ENCODE measurements around the gene SMC5. TPM values are rescaled to one million over a fixed set of nuclear protein-coding genes. Genes with fewer than 3 reads are reported as not detected.

The SMC5 gene
- total RNA-seq, 4 donors from 2014 or later: 33.1 to 49.4 (median 39.2) TPM

DNA sequence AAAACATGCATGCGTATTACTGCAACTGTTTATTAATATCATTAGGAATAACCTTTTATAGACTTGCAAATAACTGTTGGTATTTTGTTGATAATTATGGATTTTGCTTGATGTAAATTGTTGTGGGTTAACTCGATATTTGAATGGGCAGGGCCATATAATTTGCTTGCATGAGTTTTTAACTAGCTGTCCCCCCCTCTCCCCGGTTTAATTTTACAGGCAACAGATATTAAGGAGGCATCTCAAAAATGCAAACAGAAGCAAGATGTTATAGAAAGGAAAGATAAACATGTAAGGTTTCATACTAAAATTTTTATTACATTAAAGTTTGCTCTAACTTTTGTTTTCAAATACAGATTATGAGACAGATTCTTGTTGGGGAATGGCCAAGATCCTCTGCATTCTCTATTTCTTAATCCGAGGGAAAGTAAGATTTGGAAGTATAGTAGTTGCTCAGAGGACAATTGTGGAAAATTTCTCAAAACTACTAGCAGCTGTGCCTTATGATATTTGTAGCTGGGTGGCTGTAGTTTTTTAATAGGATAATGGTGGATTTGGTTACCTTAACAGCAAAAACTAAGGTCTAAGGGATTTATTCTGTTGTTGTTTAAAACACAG, 27.3 kb downstream of the SMC5 start:
- Histone ChIP-seq H3K4me3 (replicated peaks in 1 of 3) (no peak overlapping the region), H3K9me3 (no peaks in the 10 kb centered on the region), H3K4me1 (no peaks in the 10 kb centered on the region), H3K27ac (no peak overlapping the region), H3K27me3 (no peaks in the 10 kb centered on the region), H3K36me3 (peaks cover 12 to 16% of the 10 kb centered on the region in 2 donors)
- no peak for DNase-seq
- TF ChIP-seq POLR2A (IDR thresholded peaks at IDR 0.05): no peak
- TF ChIP-seq, protein P1, sequence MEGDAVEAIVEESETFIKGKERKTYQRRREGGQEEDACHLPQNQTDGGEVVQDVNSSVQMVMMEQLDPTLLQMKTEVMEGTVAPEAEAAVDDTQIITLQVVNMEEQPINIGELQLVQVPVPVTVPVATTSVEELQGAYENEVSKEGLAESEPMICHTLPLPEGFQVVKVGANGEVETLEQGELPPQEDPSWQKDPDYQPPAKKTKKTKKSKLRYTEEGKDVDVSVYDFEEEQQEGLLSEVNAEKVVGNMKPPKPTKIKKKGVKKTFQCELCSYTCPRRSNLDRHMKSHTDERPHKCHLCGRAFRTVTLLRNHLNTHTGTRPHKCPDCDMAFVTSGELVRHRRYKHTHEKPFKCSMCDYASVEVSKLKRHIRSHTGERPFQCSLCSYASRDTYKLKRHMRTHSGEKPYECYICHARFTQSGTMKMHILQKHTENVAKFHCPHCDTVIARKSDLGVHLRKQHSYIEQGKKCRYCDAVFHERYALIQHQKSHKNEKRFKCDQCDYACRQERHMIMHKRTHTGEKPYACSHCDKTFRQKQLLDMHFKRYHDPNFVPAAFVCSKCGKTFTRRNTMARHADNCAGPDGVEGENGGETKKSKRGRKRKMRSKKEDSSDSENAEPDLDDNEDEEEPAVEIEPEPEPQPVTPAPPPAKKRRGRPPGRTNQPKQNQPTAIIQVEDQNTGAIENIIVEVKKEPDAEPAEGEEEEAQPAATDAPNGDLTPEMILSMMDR (IDR thresholded peaks at IDR 0.05): no peak
- 92 to 93% methylated on average over 4 of the region's 4 CpGs for WGBS, 2 donors
- intact Hi-C loops (cut with DNase I): no loop called here

DNA sequence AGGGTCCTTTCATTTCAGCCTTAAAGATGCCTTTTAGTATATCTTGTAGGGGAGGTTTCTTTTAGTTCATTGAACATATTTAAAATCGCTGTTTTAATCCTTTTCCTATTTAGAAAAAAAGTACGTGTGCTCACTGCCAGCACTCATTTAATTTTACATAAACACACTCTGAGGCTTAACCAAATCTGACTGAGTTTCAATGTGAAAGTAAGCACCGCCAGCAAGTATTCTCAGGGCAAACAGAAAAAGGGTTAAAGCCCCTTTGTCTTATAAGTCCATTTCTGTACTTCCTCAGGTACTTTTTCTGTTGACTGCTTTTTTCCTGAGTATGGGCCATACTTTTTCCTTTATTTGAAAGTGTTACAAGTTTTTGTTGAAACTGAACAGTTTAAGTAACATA, 31.8 kb downstream of the SMC5 start:
- WGBS, 2 donors: 98% methylated on average over 3 of the region's 3 CpGs
- Histone ChIP-seq H3K4me3 (replicated peaks in 1 of 3) (no peak overlapping the region), H3K9me3 (no peaks in the 10 kb centered on the region), H3K36me3 (peaks cover 6% of the 10 kb centered on the region in 2 donors), H3K27me3 (no peaks in the 10 kb centered on the region), H3K27ac (no peak overlapping the region), H3K4me1 (no peaks in the 10 kb centered on the region)
- no peak for DNase-seq
- TF ChIP-seq POLR2A (IDR thresholded peaks at IDR 0.05): no peak
- TF ChIP-seq, protein P1 (IDR thresholded peaks at IDR 0.05): no peak
- intact Hi-C loops (cut with DNase I): no loop called here

DNA sequence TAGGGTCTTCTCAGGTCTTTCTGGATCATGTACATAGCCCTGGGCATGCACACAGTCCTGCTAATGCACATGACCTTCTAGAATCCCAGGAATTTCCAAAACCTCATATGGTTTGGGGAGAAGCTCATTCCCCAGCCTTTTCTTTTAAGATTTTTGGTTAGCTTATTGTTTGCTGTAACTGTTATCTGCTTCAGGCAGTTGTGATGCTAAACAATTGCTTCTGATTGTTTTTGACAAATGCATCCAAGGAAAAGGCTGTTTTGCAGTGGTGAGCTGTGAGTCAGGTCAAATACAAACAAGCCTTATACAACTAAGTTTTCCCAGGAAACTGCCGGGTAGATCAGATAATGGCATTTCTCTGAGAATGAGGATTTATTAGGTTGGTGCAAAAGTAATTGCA, 32.7 kb downstream of the SMC5 start:
- no peaks in the 10 kb centered on the region for H3K4me1 ChIP-seq
- TF ChIP-seq, protein P1 (IDR thresholded peaks at IDR 0.05): no peak
- TF ChIP-seq POLR2A (IDR thresholded peaks at IDR 0.05): no peak
- peaks cover 6% of the 10 kb centered on the region in 2 donors for H3K36me3 ChIP-seq
- no peak for DNase-seq
- intact Hi-C loops (cut with DNase I): no loop called here
- H3K27ac ChIP-seq: no peak overlapping the region
- no peaks in the 10 kb centered on the region for H3K27me3 ChIP-seq
- 94 to 97% methylated on average over 1 of the region's 1 CpG for WGBS, 2 donors
- no peaks in the 10 kb centered on the region for H3K9me3 ChIP-seq
- no peak overlapping the region for H3K4me3 ChIP-seq (replicated peaks in 1 of 3)

DNA sequence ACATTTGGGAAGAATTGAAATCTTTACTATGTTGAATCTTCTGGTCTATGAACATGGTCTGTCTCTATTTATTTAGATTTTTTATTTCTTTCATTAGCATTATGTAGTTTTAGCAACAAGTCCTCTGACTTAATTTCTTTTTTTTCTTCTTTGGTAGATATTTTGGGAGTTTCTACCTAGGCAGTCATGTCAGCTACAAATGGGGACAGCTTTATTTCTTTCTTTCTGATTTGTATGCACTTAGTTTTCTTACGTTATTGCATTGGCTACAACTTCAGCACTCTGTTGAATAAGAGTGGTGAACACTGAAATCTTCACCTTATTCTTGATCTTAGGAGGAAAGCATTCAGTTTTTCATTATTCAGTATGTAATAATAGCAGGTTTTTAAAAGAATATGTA, 33.5 kb downstream of the SMC5 start:
- Histone ChIP-seq H3K36me3 (peaks cover 0 to 6% of the 10 kb centered on the region in 2 donors), H3K4me1 (no peaks in the 10 kb centered on the region), H3K27me3 (no peaks in the 10 kb centered on the region), H3K4me3 (replicated peaks in 1 of 3) (no peak overlapping the region), H3K9me3 (no peaks in the 10 kb centered on the region), H3K27ac (no peak overlapping the region)
- intact Hi-C loops (cut with DNase I): no loop called here
- no peak for DNase-seq
- 96 to 98% methylated on average over 1 of the region's 1 CpG for WGBS, 2 donors
- TF ChIP-seq POLR2A (IDR thresholded peaks at IDR 0.05): no peak

DNA sequence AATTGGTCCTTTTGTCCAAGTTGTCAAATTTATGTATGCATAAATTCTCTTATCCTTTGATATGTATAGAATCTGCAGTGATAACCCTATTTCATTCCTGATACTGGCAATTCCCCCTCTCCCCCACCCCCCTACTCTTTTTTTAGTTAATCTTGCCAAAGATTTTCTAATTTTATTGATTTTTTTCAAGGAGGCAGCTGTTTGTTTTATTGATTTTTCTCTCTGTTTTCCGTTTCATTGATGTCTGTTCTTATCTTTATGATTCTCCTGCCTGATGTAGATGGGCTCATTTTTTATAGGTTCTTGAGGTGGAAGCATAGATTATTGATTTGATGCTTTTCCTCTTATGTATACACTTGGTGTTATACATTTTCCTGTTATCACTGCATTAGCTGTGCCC, 34.4 kb downstream of the SMC5 start:
- no peak for TF ChIP-seq POLR2A (IDR thresholded peaks at IDR 0.05)
- TF ChIP-seq, protein P1 (IDR thresholded peaks at IDR 0.05): no peak
- no peak overlapping the region for H3K27ac ChIP-seq
- intact Hi-C loops (cut with DNase I): no loop called here
- 97 to 100% methylated on average over 1 of the region's 1 CpG for WGBS, 2 donors
- DNase-seq: no peak
- H3K36me3 ChIP-seq: peaks cover 6 to 7% of the 10 kb centered on the region in 2 donors
- H3K4me3 ChIP-seq (replicated peaks in 1 of 3): no peak overlapping the region
- H3K4me1 ChIP-seq: no peaks in the 10 kb centered on the region
- no peaks in the 10 kb centered on the region for H3K9me3 ChIP-seq
- H3K27me3 ChIP-seq: no peaks in the 10 kb centered on the region
